Keratinocyte (primary cell): ENCODE results near the gene ERGIC1. TPM values are rescaled to one million over a fixed set of nuclear protein-coding genes. Genes with fewer than 3 reads are reported as not detected.

ENCODE experiments used
- DNase-seq: peaks from one replicate; pipeline ENCODE4 v3.0.0-alpha.2; 2011; ENCODE audit warnings: low read depth, missing footprints, low spot score
- FAIRE-seq: peaks from 2 replicates; lab custom pipeline; 2011; peaks lifted over from hg19 to GRCh38; lab: Jason Lieb, UNC
- H2AFZ ChIP-seq: 2 replicates; pipeline ENCODE4 v1.6.0; 2012; ENCODE audit warnings: low read length, control low read depth, inconsistent platforms; ENCODE audit not compliant: control insufficient read depth
- H3K27ac ChIP-seq: 2 replicates; pipeline ENCODE4 v1.5.1; 2011; ENCODE audit warnings: low read length; ENCODE audit not compliant: control insufficient read depth, insufficient read depth
- H3K27me3 ChIP-seq: 3 replicates; pipeline ENCODE4 v1.6.0; 2011; ENCODE audit warnings: low read length; ENCODE audit not compliant: control insufficient read depth, insufficient read depth; ENCODE audit errors: extremely low read depth
- H3K36me3 ChIP-seq, 2 experiments: 2 replicates in 1 of 2; 3 replicates in 1 of 2; pipeline ENCODE4 v1.5.1; 2011; ENCODE audit warnings: low read length in 2 of 2, mild to moderate bottlenecking in 1 of 2; ENCODE audit not compliant: control insufficient read depth in 2 of 2, insufficient read depth in 2 of 2; ENCODE audit errors: extremely low read depth in 1 of 2
- H3K4me1 ChIP-seq: 3 replicates; pipeline ENCODE4 v1.5.1; 2011; ENCODE audit warnings: low read length; ENCODE audit not compliant: control insufficient read depth, insufficient read depth; ENCODE audit errors: extremely low read depth
- H3K4me2 ChIP-seq: 3 replicates; pipeline ENCODE4 v1.6.0; 2011; ENCODE audit warnings: low read depth, low read length; ENCODE audit not compliant: control insufficient read depth, insufficient read depth; ENCODE audit errors: extremely low read depth
- H3K4me3 ChIP-seq, 3 experiments: fragments of 200-600 bp in 1 of 3; sonication (generic) in 1 of 3; 2 replicates in 2 of 3; 3 replicates in 1 of 3; pipeline ENCODE4 v1.5.1; 2011 to 2016; ENCODE audit warnings: low read length in 3 of 3, mild to moderate bottlenecking in 3 of 3, control low read depth in 2 of 3, inconsistent platforms in 1 of 3, low read depth in 1 of 3, mixed read lengths in 1 of 3, mixed run types in 1 of 3, moderate library complexity in 1 of 3; ENCODE audit not compliant: control insufficient read depth in 2 of 3, insufficient read depth in 2 of 3; ENCODE audit errors: extremely low read depth in 1 of 3
- H3K79me2 ChIP-seq: 2 replicates; pipeline ENCODE4 v1.6.0; 2012; ENCODE audit warnings: low read length; ENCODE audit not compliant: control insufficient read depth, insufficient read depth
- H3K9ac ChIP-seq: 3 replicates; pipeline ENCODE4 v1.6.0; 2011; ENCODE audit warnings: low read length; ENCODE audit not compliant: control insufficient read depth, insufficient read depth; ENCODE audit errors: extremely low read depth
- H3K9me1 ChIP-seq: 3 replicates; pipeline ENCODE4 v1.6.0; 2011; ENCODE audit warnings: low read length; ENCODE audit not compliant: control insufficient read depth, insufficient read depth; ENCODE audit errors: extremely low read depth
- H3K9me3 ChIP-seq: 2 replicates; pipeline ENCODE4 v1.5.1; 2012; ENCODE audit warnings: low read depth, low read length; ENCODE audit not compliant: control insufficient read depth
- H4K20me1 ChIP-seq: 3 replicates; pipeline ENCODE4 v1.6.0; 2011; ENCODE audit warnings: low read length; ENCODE audit not compliant: control insufficient read depth, insufficient read depth; ENCODE audit errors: extremely low read depth
- EZH2 ChIP-seq: IDR thresholded peaks from one replicate; pipeline ENCODE4 v1.6.1; 2012; ENCODE audit warnings: inconsistent platforms, mild to moderate bottlenecking, low read length, moderate library complexity
- dilution Hi-C: fragments of 300-500 bp; cut with MboI; formaldehyde crosslinking; loops from one replicate; pipeline ENCODE4 v1.7.0; 2020; ENCODE audit warnings: low sequenced_read_pairs; ENCODE audit not compliant: extremely low pct_ligation_motif_present
- polyA plus RNA-seq, 5 experiments: library from polyadenylated mRNA; depleted of rRNA in 3 of 5; stranded (reverse) in 3 of 5; stranded (forward) in 1 of 5; unstranded in 1 of 5; fragments of >200 nt; gene quantifications; 1 replicate in 1 of 5; 2 replicates in 3 of 5; 3 replicates in 1 of 5; pipeline versions ENCODE4 v1.2.1 to v1.2.3, GENCODE V29; 2011 to 2012; ENCODE audit warnings: missing spikeins in 2 of 5, low read depth in 1 of 5, low replicate concordance in 1 of 5
- TF ChIP-seq, protein P1 (sequence below), 3 experiments: IDR thresholded peaks in 1 of 3; conservative IDR thresholded peaks in 1 of 3; optimal IDR thresholded peaks in 1 of 3; 2 replicates in 2 of 3; 3 replicates in 1 of 3; pipeline versions ENCODE3 to v1.5.1; 2011; ENCODE audit warnings: low read length in 3 of 3, mild to moderate bottlenecking in 3 of 3, moderate library complexity in 2 of 3, control low read depth in 1 of 3, inconsistent platforms in 1 of 3; ENCODE audit not compliant: insufficient read depth in 2 of 3; ENCODE audit errors: extremely low read depth in 1 of 3

Gene ERGIC1
- polyA plus RNA-seq, 1 donor (not counting 4 experiments of a cell fraction or from before 2014, with no cell fraction given), result 93.4 TPM

DNA sequence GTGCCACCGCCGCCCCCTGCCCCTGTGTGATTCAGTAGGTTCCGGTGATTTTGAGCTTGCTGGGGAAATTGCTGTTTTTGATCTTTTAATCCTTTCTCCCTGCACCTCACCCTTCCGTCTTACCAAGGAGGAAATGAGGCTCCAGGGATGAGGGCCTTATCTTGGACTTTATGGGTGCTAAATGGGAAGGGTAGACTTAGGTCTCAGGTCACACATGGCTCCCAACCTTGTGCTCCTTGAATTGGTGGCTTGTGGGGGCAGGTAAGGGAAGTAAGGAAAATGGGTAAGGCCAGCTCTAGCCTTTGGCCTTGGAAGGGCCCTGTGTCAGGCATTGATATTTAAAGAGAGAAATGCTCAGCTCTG, 1.9 kb downstream of the ERGIC1 start:
- H4K20me1 ChIP-seq, result no peaks in the 10 kb centered on the region
- DNase-seq, result no peak
- no peak overlapping the region for H3K9ac ChIP-seq
- H3K27ac ChIP-seq, result no peak overlapping the region
- no peak overlapping the region for H2AFZ ChIP-seq
- no peak for FAIRE-seq
- H3K4me1 ChIP-seq, result peaks cover 13% of the 10 kb centered on the region
- H3K36me3 ChIP-seq, result peaks cover 3 to 13% of the 10 kb centered on the region in 2 experiments
- peaks cover 42% of the 10 kb centered on the region for H3K79me2 ChIP-seq
- no peaks in the 10 kb centered on the region for H3K27me3 ChIP-seq
- H3K4me3 ChIP-seq, result no peak overlapping the region
- TF ChIP-seq, protein P1, sequence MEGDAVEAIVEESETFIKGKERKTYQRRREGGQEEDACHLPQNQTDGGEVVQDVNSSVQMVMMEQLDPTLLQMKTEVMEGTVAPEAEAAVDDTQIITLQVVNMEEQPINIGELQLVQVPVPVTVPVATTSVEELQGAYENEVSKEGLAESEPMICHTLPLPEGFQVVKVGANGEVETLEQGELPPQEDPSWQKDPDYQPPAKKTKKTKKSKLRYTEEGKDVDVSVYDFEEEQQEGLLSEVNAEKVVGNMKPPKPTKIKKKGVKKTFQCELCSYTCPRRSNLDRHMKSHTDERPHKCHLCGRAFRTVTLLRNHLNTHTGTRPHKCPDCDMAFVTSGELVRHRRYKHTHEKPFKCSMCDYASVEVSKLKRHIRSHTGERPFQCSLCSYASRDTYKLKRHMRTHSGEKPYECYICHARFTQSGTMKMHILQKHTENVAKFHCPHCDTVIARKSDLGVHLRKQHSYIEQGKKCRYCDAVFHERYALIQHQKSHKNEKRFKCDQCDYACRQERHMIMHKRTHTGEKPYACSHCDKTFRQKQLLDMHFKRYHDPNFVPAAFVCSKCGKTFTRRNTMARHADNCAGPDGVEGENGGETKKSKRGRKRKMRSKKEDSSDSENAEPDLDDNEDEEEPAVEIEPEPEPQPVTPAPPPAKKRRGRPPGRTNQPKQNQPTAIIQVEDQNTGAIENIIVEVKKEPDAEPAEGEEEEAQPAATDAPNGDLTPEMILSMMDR (optimal IDR thresholded peaks at IDR 0.05 in 1 of 3, IDR thresholded peaks at IDR 0.05 in 1 of 3, conservative IDR thresholded peaks at IDR 0.05 in 1 of 3; ENCODE audit: extremely low read depth in 1 of 3, insufficient read depth in 2 of 3, low read length in 3 of 3), result no peak
- no peak for TF ChIP-seq EZH2
- dilution Hi-C loops, result no loop called here
- no peaks in the 10 kb centered on the region for H3K9me1 ChIP-seq
- H3K9me3 ChIP-seq, result no peaks in the 10 kb centered on the region
- H3K4me2 ChIP-seq, result no peak overlapping the region

DNA sequence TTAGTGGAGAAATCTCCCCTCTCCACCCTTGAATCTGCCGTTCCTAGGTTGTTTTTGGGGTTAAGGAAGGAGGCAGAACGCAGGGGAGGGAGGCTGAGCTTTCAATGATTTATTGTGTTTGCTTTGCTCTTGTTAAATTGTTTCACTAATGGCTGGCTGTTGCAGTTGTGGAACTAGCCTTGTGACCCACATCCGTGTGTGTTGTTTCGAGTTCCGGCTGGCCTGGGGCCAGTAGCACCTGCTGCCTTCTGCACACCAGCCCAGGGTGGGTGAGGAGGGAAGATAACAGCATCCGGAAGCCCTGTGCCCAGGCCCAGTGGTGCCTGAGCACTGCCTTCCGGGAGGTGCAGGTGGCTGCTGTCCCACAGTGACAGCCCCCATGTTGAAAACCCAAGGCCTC, 3.6 kb downstream of the ERGIC1 start:
- no peak for FAIRE-seq
- Histone ChIP-seq H3K4me1 (peaks cover 13% of the 10 kb centered on the region), H3K9me3 (no peaks in the 10 kb centered on the region), H2AFZ (no peak overlapping the region), H3K9ac (no peak overlapping the region), H3K4me3 (no peak overlapping the region), H3K27ac (no peak overlapping the region), H3K27me3 (no peaks in the 10 kb centered on the region), H4K20me1 (no peaks in the 10 kb centered on the region), H3K79me2 (peaks cover 49% of the 10 kb centered on the region), H3K36me3 (peaks cover 3 to 18% of the 10 kb centered on the region in 2 experiments), H3K9me1 (no peaks in the 10 kb centered on the region), H3K4me2 (no peak overlapping the region)
- no peak for TF ChIP-seq EZH2
- TF ChIP-seq, protein P1 (optimal IDR thresholded peaks at IDR 0.05 in 1 of 3, IDR thresholded peaks at IDR 0.05 in 1 of 3, conservative IDR thresholded peaks at IDR 0.05 in 1 of 3; ENCODE audit: extremely low read depth in 1 of 3, insufficient read depth in 2 of 3, low read length in 3 of 3), result no peak
- dilution Hi-C loops, result no loop called here
- no peak for DNase-seq
